ENCODE data around the gene XPO1.

- TF ChIP-seq GATA3 (IDR thresholded peaks at IDR 0.05; ENCODE audit: low read depth, low read length) (no peak), GATA2 (IDR thresholded peaks at IDR 0.05; ENCODE audit: low read depth, low read length) (no peak)
Measured at GRCh38 chr2:61456746-61457420, 81.3 kb downstream of the XPO1 start.
